KMS-11 (cell line): Measurements from ENCODE around the gene KLB.
"Not testable (repeated sequence)": the region's sequence is repeated elsewhere in the genome, so short reads cannot be mapped to it uniquely, and the experiment has no call there.

Experiments used
- H2AFZ ChIP-seq: fragments of 200-600 bp; sonication (generic); 2 replicates; pipeline ENCODE4 v1.6.1; 2016; ENCODE audit warnings: antibody characterized with exemption, mixed run types, low read depth
- H3K27ac ChIP-seq: fragments of 200-600 bp; sonication (generic); 2 replicates; pipeline ENCODE4 v1.6.1; 2016; ENCODE audit warnings: mild to moderate bottlenecking, mixed run types
- H3K27me3 ChIP-seq: fragments of 200-600 bp; sonication (generic); 2 replicates; pipeline ENCODE4 v1.6.1; 2017; ENCODE audit warnings: mild to moderate bottlenecking, low read depth, mixed run types, moderate library complexity; ENCODE audit not compliant: insufficient read depth
- H3K36me3 ChIP-seq: fragments of 200-600 bp; sonication (generic); 2 replicates; pipeline ENCODE4 v1.6.1; 2017; ENCODE audit warnings: mild to moderate bottlenecking, mixed run types; ENCODE audit not compliant: insufficient read depth
- H3K4me1 ChIP-seq: fragments of 200-600 bp; sonication (generic); 2 replicates; pipeline ENCODE4 v1.6.1; 2016; ENCODE audit warnings: mild to moderate bottlenecking, low read depth, mixed run types; ENCODE audit not compliant: poor library complexity, severe bottlenecking
- H3K4me2 ChIP-seq: fragments of 200-600 bp; sonication (generic); 2 replicates; pipeline ENCODE4 v1.7.0; 2016; ENCODE audit warnings: mild to moderate bottlenecking, mixed run types
- H3K4me3 ChIP-seq: fragments of 200-600 bp; sonication (generic); IDR thresholded peaks from 2 replicates; pipeline ENCODE4 v1.6.1; 2017; ENCODE audit warnings: low read depth, low read length, mixed read lengths; ENCODE audit not compliant: insufficient read depth
- H3K79me2 ChIP-seq: fragments of 200-600 bp; sonication (generic); 2 replicates; pipeline ENCODE4 v1.6.1; 2016; ENCODE audit warnings: low read depth, mixed run types; ENCODE audit not compliant: insufficient read depth
- H3K9ac ChIP-seq: fragments of 200-600 bp; sonication (generic); 2 replicates; pipeline ENCODE4 v1.6.1; 2016; ENCODE audit warnings: mild to moderate bottlenecking, mixed run types
- H4K20me1 ChIP-seq: fragments of 200-600 bp; sonication (generic); 2 replicates; pipeline ENCODE4 v1.6.1; 2016; ENCODE audit warnings: mild to moderate bottlenecking, mixed run types; ENCODE audit not compliant: insufficient read depth
- TF ChIP-seq, protein P1 (sequence below): fragments of 200-600 bp; sonication (generic); conservative IDR thresholded peaks from 2 replicates; pipeline ENCODE4 v1.6.1; 2017; ENCODE audit warnings: low read depth, mild to moderate bottlenecking, antibody characterized with exemption, low read length, moderate library complexity, mixed read lengths

The KLB gene

DNA sequence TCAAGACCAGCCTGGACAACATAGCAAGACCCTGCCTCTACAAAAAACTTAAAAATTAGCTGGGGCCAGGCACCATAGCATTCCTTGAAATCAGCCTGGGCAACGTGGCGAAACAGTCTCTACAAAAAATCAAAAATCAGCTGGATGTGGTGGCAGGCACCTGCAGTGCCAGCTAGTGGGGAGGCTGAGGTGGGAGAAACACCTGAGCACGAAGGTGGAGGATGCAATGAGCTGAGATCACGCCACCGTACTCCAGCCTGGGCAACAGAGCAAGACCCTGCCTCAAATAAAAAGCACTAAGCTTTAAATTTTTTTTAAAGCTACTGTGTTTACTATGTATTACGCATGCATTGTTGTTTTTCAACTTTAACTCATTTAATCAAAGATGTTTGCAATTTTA lies 48.8 kb downstream of the KLB start:
- peaks cover 32% of the 10 kb centered on the region for H3K79me2 ChIP-seq
- H3K36me3 ChIP-seq = peaks cover 12% of the 10 kb centered on the region; the same call in 1 of the 2 replicates
- H3K4me2 ChIP-seq = no peak overlapping the region
- TF ChIP-seq, protein P1, sequence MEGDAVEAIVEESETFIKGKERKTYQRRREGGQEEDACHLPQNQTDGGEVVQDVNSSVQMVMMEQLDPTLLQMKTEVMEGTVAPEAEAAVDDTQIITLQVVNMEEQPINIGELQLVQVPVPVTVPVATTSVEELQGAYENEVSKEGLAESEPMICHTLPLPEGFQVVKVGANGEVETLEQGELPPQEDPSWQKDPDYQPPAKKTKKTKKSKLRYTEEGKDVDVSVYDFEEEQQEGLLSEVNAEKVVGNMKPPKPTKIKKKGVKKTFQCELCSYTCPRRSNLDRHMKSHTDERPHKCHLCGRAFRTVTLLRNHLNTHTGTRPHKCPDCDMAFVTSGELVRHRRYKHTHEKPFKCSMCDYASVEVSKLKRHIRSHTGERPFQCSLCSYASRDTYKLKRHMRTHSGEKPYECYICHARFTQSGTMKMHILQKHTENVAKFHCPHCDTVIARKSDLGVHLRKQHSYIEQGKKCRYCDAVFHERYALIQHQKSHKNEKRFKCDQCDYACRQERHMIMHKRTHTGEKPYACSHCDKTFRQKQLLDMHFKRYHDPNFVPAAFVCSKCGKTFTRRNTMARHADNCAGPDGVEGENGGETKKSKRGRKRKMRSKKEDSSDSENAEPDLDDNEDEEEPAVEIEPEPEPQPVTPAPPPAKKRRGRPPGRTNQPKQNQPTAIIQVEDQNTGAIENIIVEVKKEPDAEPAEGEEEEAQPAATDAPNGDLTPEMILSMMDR = no peak
- H3K27ac ChIP-seq = no peak overlapping the region
- H3K4me1 ChIP-seq = peaks cover 19% of the 10 kb centered on the region
- H2AFZ ChIP-seq = no peak overlapping the region
- H3K27me3 ChIP-seq = no peaks in the 10 kb centered on the region
- no peak overlapping the region for H3K4me3 ChIP-seq
- H3K9ac ChIP-seq = no peak overlapping the region
- no peaks in the 10 kb centered on the region for H4K20me1 ChIP-seq

DNA sequence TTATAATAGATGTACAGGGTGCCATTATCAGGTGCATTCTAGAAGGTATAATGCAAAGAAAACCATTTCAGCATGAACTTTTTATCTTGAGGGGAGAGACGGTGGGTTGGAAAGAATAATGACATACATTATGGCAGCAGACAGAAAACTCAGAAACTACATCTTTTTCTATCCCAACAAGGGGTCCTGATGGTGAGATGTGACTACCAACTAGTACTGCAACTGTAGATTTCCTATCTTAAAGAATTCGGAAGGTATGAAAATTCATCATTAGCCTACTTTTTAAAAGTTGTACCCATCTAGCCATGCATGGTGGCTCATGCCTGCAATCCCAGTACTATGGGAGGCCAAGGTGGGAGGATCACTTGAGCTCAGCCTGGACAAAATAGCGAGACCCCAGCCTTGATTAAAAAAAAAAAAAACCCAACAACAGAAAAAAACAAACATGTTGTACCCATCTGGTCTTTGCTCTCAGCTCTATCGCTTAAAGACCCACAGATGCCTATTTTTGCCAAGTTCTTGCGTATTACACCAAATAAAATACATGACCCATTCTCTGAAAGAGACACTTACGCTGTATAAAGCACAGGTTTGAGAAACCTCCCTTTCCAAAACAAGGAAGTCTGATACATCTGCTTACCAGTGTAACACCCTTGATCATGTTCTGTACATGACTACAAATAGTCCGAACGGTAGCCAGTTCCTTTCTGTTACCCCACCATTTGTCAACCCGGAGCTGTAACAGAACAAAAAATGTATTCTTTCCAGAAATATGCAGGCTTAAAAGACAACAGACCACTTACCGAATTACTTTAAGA lies 50.4 kb downstream of the KLB start:
- Histone ChIP-seq H3K36me3 (peaks cover 12% of the 10 kb centered on the region; the same call in 1 of the 2 replicates), H3K27me3 (no peaks in the 10 kb centered on the region), H3K9ac (peak overlapping the region; percentile 97), H3K4me3 (no peak overlapping the region), H3K27ac (peak overlapping the region; percentile 80; the same call in 1 of the 2 replicates), H3K4me1 (peaks cover 22% of the 10 kb centered on the region), H4K20me1 (no peaks in the 10 kb centered on the region), H2AFZ (no peak overlapping the region), H3K4me2 (peak overlapping the region; percentile 53), H3K79me2 (peaks cover 32% of the 10 kb centered on the region)
- TF ChIP-seq, protein P1 = no peak

DNA sequence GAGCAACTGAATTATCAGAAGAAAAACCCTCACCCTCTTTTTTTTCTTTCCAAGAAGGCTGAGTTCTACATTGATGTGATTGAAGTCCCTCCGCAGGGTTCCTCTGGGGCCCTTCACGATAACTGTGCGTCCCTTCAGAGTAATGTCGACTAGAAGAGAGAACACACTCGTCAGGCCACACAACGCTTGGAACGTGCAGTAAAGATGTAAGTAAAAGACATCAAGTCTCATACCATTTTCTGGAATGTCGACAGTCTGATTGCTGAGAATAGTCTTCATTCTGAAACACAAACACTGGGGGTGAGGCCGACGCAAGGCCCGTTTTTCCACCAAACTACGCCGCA lies 51.4 kb downstream of the KLB start:
- Histone ChIP-seq H3K27ac (peak overlapping the region; percentile 80), H2AFZ (peak overlapping the region; percentile 46; the same call in 1 of the 2 replicates), H3K9ac (peak overlapping the region; percentile 97), H3K79me2 (peaks cover 32% of the 10 kb centered on the region), H3K36me3 (peaks cover 12% of the 10 kb centered on the region; the same call in 1 of the 2 replicates), H3K4me2 (peak overlapping the region; percentile 53), H3K4me1 (peaks cover 22% of the 10 kb centered on the region)
- not testable (repeated sequence) for H3K4me3 ChIP-seq, H4K20me1 ChIP-seq, H3K27me3 ChIP-seq

DNA sequence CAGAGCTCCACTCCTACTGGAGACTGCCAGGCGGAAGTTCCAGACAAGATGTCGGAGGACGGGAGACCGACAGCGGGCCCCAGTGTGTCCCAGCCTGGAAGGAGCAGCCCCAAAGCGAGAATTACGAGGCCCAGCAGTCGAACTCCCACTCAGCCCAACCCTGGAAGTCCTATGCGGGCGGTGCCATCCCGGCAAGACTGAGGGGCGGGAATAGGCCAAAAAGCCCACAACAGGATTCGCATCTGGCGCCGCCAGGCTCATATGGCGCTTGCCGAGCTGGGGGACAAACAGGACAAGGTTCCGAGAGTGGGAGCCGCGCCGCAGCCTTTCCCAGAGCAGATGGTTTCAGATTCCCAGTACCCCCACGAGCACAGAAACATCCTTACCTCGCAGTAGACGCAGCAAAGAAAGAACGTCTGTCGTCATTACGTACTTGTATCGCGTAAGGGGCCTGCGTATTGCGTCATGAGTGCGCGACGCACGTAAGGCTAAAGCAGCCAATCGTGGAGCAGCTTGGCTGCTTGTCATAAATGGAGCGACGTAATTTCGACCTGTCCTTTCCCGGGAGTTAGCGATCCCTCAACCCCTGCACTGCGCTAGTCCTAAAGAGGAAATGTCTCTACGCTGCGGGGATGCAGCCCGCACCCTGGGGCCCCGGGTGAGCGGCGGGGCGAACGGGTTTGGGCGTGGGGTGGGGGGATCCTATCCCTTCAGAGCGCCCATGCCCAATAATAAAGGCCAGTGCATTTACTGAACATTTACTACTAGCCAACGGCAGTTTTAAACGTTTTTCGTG lies 52.0 kb downstream of the KLB start, which contains the start of the genes LIAS and RPL9:
Gene LIAS, plus strand, starts transcription at position 552 of the 796 bp plus-strand sequence. Its CDS starts 62 bp downstream, at position 614.
Gene RPL9, minus strand, starts transcription at position 418 of the 796 bp plus-strand sequence. CDS start 483 bp downstream, outside the sequence.
- Histone ChIP-seq H3K9ac (peak within 1 kb of the TSS; percentile 97), H3K4me1 (peaks cover 22% of the 10 kb centered on the region), H2AFZ (peak within 1 kb of the TSS; percentile 46), H3K79me2 (peaks cover 32% of the 10 kb centered on the region), H3K27ac (peak within 1 kb of the TSS; percentile 80), H3K4me3 (no peak within 1 kb of the TSS), H4K20me1 (no peaks in the 10 kb centered on the region), H3K36me3 (peaks cover 9% of the 10 kb centered on the region; the same call in 1 of the 2 replicates), H3K4me2 (peak within 1 kb of the TSS; percentile 53), H3K27me3 (no peaks in the 10 kb centered on the region)
- TF ChIP-seq, protein P1 = no peak
